ENCODE data around the gene COX6A2.
A peak's percentile ranks its signal among the peaks of the same experiment; 100 is the strongest.
"Not testable (repeated sequence)": the region's sequence is repeated elsewhere in the genome, so short reads cannot be mapped to it uniquely, and the experiment has no call there.

COX6A2 gene

DNA sequence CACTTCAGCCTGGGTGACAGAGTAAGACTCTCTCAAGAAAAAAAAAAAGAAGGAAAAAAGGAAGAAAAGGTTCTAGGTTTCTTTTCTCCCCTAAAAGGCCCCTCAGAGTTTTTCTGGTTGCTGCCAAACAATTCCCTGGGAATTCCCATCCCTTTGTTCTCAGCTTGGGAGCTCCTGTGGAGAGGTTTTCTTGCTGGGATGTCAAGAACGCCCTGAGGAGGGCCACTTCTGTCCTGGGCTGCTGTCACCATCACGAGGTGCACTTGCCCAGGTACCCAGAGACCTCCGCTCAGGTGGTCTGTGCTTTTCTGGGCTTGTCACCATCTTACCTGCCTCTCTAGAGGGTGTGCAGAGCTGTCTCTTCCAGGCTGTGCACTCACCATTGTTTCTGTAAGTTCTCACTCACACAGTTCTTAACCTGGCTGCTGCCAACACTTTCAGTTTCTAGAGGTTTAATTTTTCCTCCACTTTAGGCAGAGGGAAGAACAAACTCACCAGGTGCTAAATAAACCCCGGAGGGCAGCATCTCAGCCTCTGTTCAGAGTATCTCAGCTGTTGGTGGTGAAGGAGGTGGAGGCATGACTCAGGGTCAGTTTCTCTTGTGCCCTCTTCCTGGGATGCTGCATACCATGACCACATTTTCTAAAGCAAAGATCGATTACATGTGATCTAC, 2.4 kb upstream of the COX6A2 start:
- H3K9me3 Mint-ChIP-seq = peaks cover 5% of the 10 kb centered on the region
- no peak overlapping the region for H3K4me3 Mint-ChIP-seq
- peaks cover 10% of the 10 kb centered on the region for H3K4me1 Mint-ChIP-seq (ENCODE audit: low read depth)
- H3K27me3 Mint-ChIP-seq (ENCODE audit: low read depth) = peaks cover 4% of the 10 kb centered on the region
- H3K36me3 Mint-ChIP-seq (ENCODE audit: low read depth) = no peaks in the 10 kb centered on the region
- H3K27ac Mint-ChIP-seq = no peak overlapping the region

DNA sequence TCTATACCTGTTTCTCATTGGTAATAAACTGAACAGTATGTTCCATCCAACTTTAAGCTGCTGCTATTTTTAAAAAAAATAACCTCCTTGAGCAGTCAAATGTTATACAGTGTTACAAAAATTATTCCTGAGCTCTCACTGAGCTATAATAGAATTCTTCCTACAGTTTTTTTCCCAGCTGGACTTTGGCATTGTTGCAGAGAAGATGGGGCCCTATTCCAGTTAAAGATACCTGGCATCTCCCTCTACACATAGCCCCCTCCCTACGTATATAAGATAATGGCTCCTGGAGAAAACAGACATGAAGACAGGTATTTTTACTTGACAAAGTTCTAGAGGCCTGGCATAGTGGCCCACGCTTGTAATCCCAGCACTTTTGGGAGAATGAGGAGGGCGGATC, 1.6 kb upstream of the COX6A2 start:
- Mint-ChIP-seq H3K27me3 (ENCODE audit: low read depth) (peaks cover 4% of the 10 kb centered on the region), H3K4me3 (no peak overlapping the region), H3K4me1 (ENCODE audit: low read depth) (peaks cover 10% of the 10 kb centered on the region), H3K9me3 (peaks cover 5% of the 10 kb centered on the region), H3K36me3 (ENCODE audit: low read depth) (no peaks in the 10 kb centered on the region), H3K27ac (no peak overlapping the region)

DNA sequence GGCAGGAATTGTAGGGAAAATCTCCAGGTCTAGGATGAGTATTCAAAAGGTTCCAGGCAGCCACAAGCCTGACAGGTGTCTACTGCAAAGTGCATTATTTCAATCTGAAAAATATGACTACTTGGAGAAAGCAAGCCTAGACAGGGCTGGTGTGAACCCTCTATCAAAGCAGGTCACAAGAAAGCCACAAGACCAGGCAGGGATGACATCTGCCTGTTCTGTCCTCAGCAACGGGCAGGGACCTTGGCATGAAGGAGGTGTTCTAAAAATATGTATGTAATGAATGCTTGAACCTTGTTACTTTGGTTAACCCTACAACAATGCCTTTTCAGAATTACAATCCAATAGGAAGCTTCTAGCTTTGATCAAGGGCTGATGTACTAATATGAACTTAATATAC, 1.2 kb upstream of the COX6A2 start:
- H3K27me3 Mint-ChIP-seq (ENCODE audit: low read depth) = peaks cover 4% of the 10 kb centered on the region
- H3K4me1 Mint-ChIP-seq (ENCODE audit: low read depth) = peaks cover 10% of the 10 kb centered on the region
- no peak overlapping the region for H3K4me3 Mint-ChIP-seq
- H3K27ac Mint-ChIP-seq = no peak overlapping the region
- no peaks in the 10 kb centered on the region for H3K36me3 Mint-ChIP-seq (ENCODE audit: low read depth)
- peaks cover 5% of the 10 kb centered on the region for H3K9me3 Mint-ChIP-seq

DNA sequence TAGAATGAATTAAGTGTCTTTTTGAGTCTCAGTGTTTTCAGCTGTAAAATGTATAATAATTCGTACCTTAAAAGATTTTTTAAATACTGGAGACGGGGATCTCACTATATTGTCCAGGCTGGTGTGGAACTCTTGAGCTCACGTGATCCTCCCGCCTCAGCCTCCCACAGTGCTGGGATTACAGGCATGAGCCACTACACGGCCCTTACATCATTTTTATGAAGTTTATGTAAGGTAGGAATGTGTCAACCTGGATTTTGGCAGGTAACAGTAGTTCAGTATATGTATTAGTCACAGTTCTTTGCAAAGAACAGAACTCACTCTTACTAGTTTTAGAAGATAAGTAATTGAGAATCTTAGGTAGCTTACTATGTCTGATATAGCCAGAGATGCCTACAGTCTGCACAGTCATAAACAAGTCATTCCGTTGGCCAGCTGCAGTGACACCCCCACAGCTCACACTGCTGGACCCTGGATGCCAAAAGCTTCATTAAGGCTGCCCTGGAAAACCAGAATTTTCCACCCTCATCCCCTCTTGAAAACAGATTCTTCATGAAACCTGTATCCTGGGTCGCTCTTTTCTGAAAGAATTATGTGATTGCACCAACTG, 583 bp upstream of the COX6A2 start:
- H3K4me3 Mint-ChIP-seq = no peak overlapping the region
- peaks cover 1% of the 10 kb centered on the region for H3K36me3 Mint-ChIP-seq (ENCODE audit: low read depth)
- H3K4me1 Mint-ChIP-seq (ENCODE audit: low read depth) = peaks cover 12% of the 10 kb centered on the region
- no peak overlapping the region for H3K27ac Mint-ChIP-seq
- H3K27me3 Mint-ChIP-seq (ENCODE audit: low read depth) = peaks cover 4% of the 10 kb centered on the region
- peaks cover 5% of the 10 kb centered on the region for H3K9me3 Mint-ChIP-seq

DNA sequence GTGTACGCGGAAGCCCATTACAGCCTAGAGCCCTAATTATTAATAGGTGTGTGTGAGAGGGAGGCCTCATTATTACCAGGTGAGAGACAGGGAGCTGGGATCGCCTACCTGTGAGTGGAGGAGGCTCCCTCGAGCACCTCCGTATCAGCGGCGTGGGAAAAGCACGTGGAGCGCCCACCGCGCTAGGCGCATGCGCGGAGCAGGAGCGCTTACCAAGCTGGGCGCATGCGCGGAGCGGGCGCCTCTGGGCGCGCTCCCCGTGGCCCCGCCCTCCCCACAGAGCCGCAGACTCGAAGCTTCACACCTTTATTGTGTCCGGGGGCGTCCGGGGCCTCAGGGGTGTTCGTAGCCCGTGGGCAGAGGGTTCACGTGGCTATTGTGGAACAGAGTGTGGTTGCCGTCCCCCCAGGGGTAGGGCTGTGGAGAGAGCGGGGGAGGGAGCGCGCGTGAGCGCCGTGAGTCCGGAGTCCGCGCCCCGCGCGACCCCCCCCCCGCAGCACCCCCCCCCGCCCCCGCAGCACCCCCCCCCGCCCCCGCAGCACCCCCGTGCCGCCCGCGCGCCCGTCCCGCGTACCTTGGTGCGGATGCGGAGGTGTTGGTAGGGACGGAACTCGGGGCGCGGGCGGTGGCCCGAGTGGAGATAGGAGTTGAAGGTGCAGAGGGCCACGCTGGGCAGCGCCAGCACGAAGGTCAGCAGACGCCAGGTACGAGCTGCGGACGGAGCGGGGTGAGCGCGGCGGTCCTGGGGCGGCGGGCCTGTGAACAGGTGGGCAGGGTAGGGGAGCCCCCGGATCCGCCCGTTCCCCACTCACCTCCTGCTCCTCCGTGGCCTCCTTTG, 500 bp downstream of the COX6A2 start:
- Mint-ChIP-seq H3K27ac (peak overlapping the region; percentile 55), H3K36me3 (ENCODE audit: low read depth) (peaks cover 1% of the 10 kb centered on the region), H3K9me3 (peaks cover 5% of the 10 kb centered on the region), H3K4me1 (ENCODE audit: low read depth) (peaks cover 20% of the 10 kb centered on the region), H3K4me3 (peak overlapping the region; percentile 51), H3K27me3 (ENCODE audit: low read depth) (peaks cover 4% of the 10 kb centered on the region)

DNA sequence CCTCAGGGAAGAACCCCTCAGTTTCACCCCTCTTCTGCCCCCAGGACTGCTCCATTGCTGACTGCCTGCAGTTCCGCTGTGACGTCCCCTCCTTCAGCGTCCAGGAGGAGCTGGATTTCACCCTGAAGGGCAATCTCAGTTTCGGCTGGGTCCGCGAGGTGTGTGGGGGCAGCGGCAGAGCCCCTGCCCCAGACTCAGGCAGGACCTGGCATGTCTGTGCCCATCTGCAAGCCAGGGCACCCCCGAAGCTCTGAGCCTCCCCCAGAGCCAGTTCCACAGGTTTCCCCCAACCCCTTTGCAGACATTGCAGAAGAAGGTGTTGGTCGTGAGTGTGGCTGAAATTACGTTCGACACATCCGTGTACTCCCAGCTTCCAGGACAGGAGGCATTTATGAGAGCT, 4.4 kb downstream of the COX6A2 start:
- H3K4me1 Mint-ChIP-seq (ENCODE audit: low read depth) = peaks cover 36% of the 10 kb centered on the region
- H3K4me3 Mint-ChIP-seq = no peak overlapping the region
- peaks cover 4% of the 10 kb centered on the region for H3K27me3 Mint-ChIP-seq (ENCODE audit: low read depth)

DNA sequence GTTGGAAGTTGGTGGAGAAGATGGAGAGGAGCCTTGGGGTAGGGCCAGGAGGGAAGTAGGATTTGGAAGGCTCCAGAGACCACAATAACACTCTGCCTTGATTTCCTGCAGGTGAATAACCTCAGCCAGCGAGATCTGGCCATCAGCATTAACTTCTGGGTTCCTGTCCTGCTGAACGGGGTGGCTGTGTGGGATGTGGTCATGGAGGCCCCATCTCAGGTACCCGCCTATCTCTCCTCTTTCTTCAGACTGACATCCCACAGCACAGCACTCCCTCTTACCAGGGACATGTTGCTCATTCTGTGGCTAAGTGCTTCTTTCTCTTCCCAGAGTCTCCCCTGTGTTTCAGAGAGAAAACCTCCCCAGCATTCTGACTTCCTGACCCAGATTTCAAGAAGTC, 4.9 kb downstream of the COX6A2 start:
- peaks cover 40% of the 10 kb centered on the region for H3K4me1 Mint-ChIP-seq (ENCODE audit: low read depth)
- peaks cover 7% of the 10 kb centered on the region for H3K36me3 Mint-ChIP-seq (ENCODE audit: low read depth)
- peaks cover 5% of the 10 kb centered on the region for H3K27me3 Mint-ChIP-seq (ENCODE audit: low read depth)
- peaks cover 11% of the 10 kb centered on the region for H3K9me3 Mint-ChIP-seq
- H3K4me3 Mint-ChIP-seq = peak overlapping the region; percentile 36
- peak overlapping the region; percentile 74 for H3K27ac Mint-ChIP-seq

More for the DNA sequence above, 4.4 kb downstream of the COX6A2 start:
- Mint-ChIP-seq H3K27ac (no peak overlapping the region), H3K36me3 (ENCODE audit: low read depth) (peaks cover 4% of the 10 kb centered on the region), H3K9me3 (peaks cover 9% of the 10 kb centered on the region)

DNA sequence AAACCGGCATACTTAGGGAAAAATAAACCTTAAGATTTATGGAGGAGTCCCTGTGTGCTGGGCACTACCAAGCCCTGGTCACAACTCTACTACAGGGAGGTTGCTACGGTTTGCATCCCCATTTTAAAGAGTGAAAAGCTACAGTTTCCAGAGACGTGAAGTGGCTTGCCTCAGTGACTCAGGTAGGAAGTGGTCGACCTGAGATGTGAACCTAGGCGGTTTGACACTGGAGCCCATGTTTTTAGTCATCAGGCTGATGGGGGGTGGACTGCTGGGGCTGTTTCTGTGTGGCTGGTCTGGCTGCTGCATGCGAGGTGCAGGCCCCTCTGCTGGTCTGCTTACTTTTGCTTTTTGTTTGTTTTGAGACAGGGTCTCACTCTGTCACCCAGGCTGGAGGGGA, 6.6 kb downstream of the COX6A2 start:
- peaks cover 9% of the 10 kb centered on the region for H3K27me3 Mint-ChIP-seq (ENCODE audit: low read depth)
- peak overlapping the region; percentile 90 for H3K27ac Mint-ChIP-seq
- peaks cover 15% of the 10 kb centered on the region for H3K9me3 Mint-ChIP-seq
- peaks cover 47% of the 10 kb centered on the region for H3K4me1 Mint-ChIP-seq (ENCODE audit: low read depth)
- peak overlapping the region; percentile 50 for H3K4me3 Mint-ChIP-seq
- H3K36me3 Mint-ChIP-seq (ENCODE audit: low read depth) = peaks cover 11% of the 10 kb centered on the region

DNA sequence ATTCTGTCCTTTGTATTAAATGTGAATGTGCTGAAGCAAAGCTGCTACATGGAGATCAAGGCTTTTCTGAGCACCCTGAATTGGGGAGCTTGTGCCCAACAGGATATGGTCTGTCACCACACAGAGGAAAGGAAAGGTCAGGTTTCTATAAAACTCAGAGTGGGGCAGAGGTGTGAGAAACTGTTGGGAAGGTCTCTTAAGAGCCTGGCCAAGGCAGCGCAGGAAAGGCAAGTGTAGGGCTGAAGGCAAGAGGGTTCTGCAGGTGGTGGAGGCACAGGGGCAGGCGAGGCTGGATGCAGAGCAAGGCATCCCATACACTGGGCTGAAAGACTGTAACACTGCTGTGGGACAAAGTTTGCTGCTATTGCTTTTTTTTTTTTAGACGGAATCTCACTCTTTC, 8.1 kb downstream of the COX6A2 start:
- peak overlapping the region; percentile 86 for H3K27ac Mint-ChIP-seq

DNA sequence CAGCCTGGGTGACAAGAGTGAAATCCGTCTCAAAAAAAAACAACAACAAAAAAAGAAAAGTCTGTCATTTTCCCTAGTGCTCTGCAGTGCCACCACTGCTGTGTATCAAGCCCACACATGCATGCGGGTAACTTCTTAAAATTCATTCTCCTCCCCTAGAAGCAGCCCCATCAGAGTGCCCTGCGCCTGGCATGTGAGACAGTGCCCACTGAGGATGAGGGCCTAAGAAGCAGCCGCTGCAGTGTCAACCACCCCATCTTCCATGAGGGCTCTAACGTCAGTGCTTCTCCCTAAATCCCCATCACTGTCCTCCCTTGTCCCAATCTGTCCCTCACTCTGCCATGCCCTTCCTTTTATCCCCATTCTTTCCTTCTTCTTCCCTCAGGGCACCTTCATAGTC, 10.2 kb downstream of the COX6A2 start:
- H3K27ac Mint-ChIP-seq = no peak overlapping the region
- H3K4me1 Mint-ChIP-seq (ENCODE audit: low read depth) = peaks cover 55% of the 10 kb centered on the region
- peaks cover 10% of the 10 kb centered on the region for H3K9me3 Mint-ChIP-seq
- peaks cover 4% of the 10 kb centered on the region for H3K27me3 Mint-ChIP-seq (ENCODE audit: low read depth)
- H3K4me3 Mint-ChIP-seq = no peak overlapping the region
- peaks cover 10% of the 10 kb centered on the region for H3K36me3 Mint-ChIP-seq (ENCODE audit: low read depth)

More for the DNA sequence above, 8.1 kb downstream of the COX6A2 start:
- H3K9me3 Mint-ChIP-seq = peaks cover 10% of the 10 kb centered on the region
- peak overlapping the region; percentile 54 for H3K4me3 Mint-ChIP-seq
- H3K36me3 Mint-ChIP-seq (ENCODE audit: low read depth) = peaks cover 11% of the 10 kb centered on the region
- H3K27me3 Mint-ChIP-seq (ENCODE audit: low read depth) = peaks cover 4% of the 10 kb centered on the region
- peaks cover 53% of the 10 kb centered on the region for H3K4me1 Mint-ChIP-seq (ENCODE audit: low read depth)

DNA sequence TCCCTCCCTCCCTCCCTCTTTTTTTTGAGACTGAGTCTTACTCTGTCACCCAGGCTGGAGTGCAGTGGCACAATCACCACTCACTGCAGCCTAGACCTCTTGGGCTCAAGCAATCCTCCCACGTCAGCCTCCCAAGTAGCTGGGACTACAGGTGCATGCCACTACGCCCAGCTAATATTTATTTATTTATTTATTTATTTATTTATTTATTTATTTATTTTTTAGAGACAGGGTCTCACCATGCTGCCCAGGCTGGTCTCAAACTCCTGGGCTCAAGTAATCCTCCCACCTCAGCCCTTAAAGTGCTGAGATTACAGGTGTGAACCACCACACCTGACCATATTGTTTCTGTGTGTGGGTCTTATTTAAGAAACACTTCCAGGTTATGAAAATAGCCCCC, 11.1 kb downstream of the COX6A2 start:
- H3K4me1 Mint-ChIP-seq (ENCODE audit: low read depth) = peaks cover 49% of the 10 kb centered on the region
- H3K27me3 Mint-ChIP-seq (ENCODE audit: low read depth); H3K36me3 Mint-ChIP-seq (ENCODE audit: low read depth); H3K4me3 Mint-ChIP-seq; H3K27ac Mint-ChIP-seq: not testable (repeated sequence)
- peaks cover 10% of the 10 kb centered on the region for H3K9me3 Mint-ChIP-seq

DNA sequence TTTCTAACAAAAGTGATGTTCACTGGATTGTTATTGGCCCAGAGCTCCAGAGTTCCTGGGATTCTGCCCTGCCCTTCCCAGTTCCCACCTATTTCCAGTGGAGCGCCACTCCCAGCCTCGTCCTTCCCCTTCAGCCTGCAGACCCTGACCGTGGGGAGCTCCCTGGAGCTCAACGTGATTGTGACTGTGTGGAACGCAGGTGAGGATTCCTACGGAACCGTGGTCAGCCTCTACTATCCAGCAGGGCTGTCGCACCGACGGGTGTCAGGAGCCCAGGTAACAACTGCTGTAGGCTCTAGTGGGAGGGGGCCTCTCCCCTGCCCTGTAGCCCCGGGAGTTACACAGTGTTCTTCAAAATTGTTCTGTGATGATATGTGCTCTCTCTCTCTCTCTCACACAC, 11.8 kb downstream of the COX6A2 start:
- H3K4me1 Mint-ChIP-seq (ENCODE audit: low read depth) = peaks cover 44% of the 10 kb centered on the region

DNA sequence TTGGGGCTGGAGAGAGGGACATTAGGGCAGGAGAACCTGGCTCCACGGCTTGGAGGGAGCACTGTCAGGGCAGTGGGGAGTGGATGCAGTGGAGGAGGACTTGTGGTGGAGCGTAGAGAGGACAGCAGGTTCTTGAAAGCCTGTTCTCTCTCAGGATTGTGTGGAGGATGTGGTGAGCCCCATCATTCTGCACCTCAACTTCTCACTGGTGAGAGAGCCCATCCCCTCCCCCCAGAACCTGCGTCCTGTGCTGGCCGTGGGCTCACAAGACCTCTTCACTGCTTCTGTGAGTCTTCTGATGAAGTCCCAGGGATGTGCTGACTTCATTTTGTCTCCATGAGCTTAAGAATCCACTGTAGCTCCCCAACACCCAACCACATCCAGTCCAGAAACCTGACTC, 13.5 kb downstream of the COX6A2 start:
- Mint-ChIP-seq H3K27me3 (ENCODE audit: low read depth) (peaks cover 4% of the 10 kb centered on the region), H3K4me1 (ENCODE audit: low read depth) (peaks cover 35% of the 10 kb centered on the region), H3K4me3 (peak overlapping the region; percentile 41), H3K36me3 (ENCODE audit: low read depth) (peaks cover 7% of the 10 kb centered on the region), H3K27ac (peak overlapping the region; percentile 17), H3K9me3 (peaks cover 6% of the 10 kb centered on the region)

More for the DNA sequence above, 11.8 kb downstream of the COX6A2 start:
- Mint-ChIP-seq H3K27me3 (ENCODE audit: low read depth) (peaks cover 4% of the 10 kb centered on the region), H3K36me3 (ENCODE audit: low read depth) (peaks cover 10% of the 10 kb centered on the region), H3K9me3 (peaks cover 10% of the 10 kb centered on the region), H3K4me3 (peak overlapping the region; percentile 29), H3K27ac (peak overlapping the region; percentile 34)

DNA sequence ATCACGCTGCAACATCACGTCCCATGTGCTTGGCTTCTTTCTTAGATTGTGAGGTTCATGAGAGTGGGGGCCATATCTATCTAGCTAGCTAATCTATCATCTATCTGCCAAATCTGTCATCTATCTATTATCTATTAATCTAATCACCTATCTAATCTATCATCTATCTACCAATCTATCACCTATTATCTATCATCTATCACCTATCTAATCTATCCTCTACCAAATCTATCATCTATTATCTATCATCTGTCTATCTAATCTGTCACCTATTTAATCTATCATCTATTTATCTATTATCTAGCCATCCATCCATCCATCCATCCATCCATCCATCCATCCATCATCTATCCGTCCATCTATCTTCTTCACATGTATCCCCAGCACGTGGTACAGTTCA, 14.2 kb downstream of the COX6A2 start:
- Mint-ChIP-seq H3K36me3 (ENCODE audit: low read depth) (peaks cover 7% of the 10 kb centered on the region), H3K4me3 (no peak overlapping the region), H3K27ac (no peak overlapping the region), H3K4me1 (ENCODE audit: low read depth) (peaks cover 33% of the 10 kb centered on the region), H3K27me3 (ENCODE audit: low read depth) (peaks cover 7% of the 10 kb centered on the region), H3K9me3 (peaks cover 6% of the 10 kb centered on the region)

DNA sequence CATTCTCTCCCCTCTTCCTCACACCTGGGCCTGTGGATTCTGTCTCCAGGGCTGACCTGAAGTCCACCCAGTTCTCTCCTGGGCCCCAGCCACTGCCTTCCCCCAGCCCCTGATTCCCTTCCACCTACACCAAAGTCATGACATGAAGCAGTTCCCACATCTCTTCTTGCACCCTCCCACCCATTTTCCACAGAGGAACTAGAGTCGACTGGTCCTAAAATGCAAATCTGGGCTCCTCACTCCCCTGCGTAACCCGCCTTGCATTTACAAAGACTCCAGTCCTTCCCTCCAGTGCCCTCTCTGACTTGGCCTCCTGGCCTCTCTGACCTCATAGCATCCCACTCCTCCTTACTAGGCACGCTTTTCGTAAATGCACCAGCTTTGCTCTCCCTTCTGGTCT, 14.8 kb downstream of the COX6A2 start:
- Mint-ChIP-seq H3K27ac (no peak overlapping the region), H3K4me1 (ENCODE audit: low read depth) (peaks cover 29% of the 10 kb centered on the region), H3K9me3 (peaks cover 6% of the 10 kb centered on the region), H3K4me3 (no peak overlapping the region), H3K27me3 (ENCODE audit: low read depth) (peaks cover 12% of the 10 kb centered on the region), H3K36me3 (ENCODE audit: low read depth) (peaks cover 6% of the 10 kb centered on the region)

All from T-helper 1 cell treated with Interleukin-12 subunit alpha and Interleukin-12 subunit beta and Interleukin-4 antibody, amounts not matched to agents 30 μg/mL and 1 μg/mL, for 36 hours (primary cell).